H1 (cell line): ENCODE results near the gene TMEM269. TPM values are rescaled to one million over a fixed set of nuclear protein-coding genes. Genes with fewer than 3 reads are reported as not detected.

Experiments
- CTCF ChIP-seq, 3 experiments: IDR thresholded peaks; 1 replicate in 2 of 3; 2 replicates in 1 of 3; pipeline versions ENCODE4 v1.5.1 to v1.6.1; 2011; ENCODE audit warnings: low read length in 3 of 3, mild to moderate bottlenecking in 3 of 3, inconsistent platforms in 2 of 3, low read depth in 1 of 3, moderate library complexity in 1 of 3; ENCODE audit not compliant: insufficient read depth in 1 of 3; ENCODE audit errors: control extremely low read depth in 1 of 3
- FOSL1 ChIP-seq: IDR thresholded peaks from 2 replicates; pipeline ENCODE4 v1.6.1; 2011; ENCODE audit warnings: mild to moderate bottlenecking, low read depth, low read length, moderate library complexity; ENCODE audit not compliant: insufficient read depth
- HDAC2 ChIP-seq, 2 experiments: fragments of 300-600 bp in 1 of 2; sonication (generic) in 1 of 2; IDR thresholded peaks; 2 replicates each; pipeline ENCODE4 v1.6.1; 2011 to 2012; ENCODE audit warnings: low read depth in 2 of 2, low read length in 2 of 2, mild to moderate bottlenecking in 2 of 2, moderate library complexity in 2 of 2, borderline replicate concordance in 1 of 2, inconsistent platforms in 1 of 2
- SUZ12 ChIP-seq: fragments of 200-600 bp; sonication (generic); IDR thresholded peaks from 2 replicates; pipeline ENCODE4 v1.6.1; 2012; ENCODE audit warnings: mild to moderate bottlenecking, inconsistent platforms, low read length, moderate library complexity, mixed read lengths
- polyA plus RNA-seq, 7 experiments: library from polyadenylated mRNA; depleted of rRNA in 3 of 7; stranded (reverse) in 5 of 7; unstranded in 2 of 7; fragments of >200 nt in 5 of 7; fragments of 200-250 nt in 2 of 7; gene quantifications; 1 replicate in 5 of 7; 2 replicates in 1 of 7; 4 replicates in 1 of 7; pipeline versions ENCODE4 v1.2.1 to v1.2.3, GENCODE V29; 2011 to 2013; ENCODE audit warnings: missing spikeins in 2 of 7, mixed read lengths in 2 of 7
- total RNA-seq: library from RNA; stranded (reverse); fragmentation: NEBNext Ultra II Directional; extraction: Animal tissue kit (Norgen Biotek cat#: 25700); gene quantifications from 2 replicates; pipeline ENCODE4 v1.2.1, GENCODE V29; 2021

The TMEM269 gene
- total and polyA plus RNA-seq, 2 of the 8 experiments (the other 6 are each of a cell fraction or from before 2014, with no cell fraction given): 0.14 to 0.35 TPM

GRCh38 chr1:42736152-42736551 is 48.6 kb upstream of the TMEM269 start (continued):
- TF ChIP-seq CTCF (IDR thresholded peaks at IDR 0.05; ENCODE audit: control extremely low read depth in 1 of 3, insufficient read depth in 1 of 3, low read depth in 1 of 3, low read length in 3 of 3): peak in 2 of 3 experiments; percentile 50 to 57; a peak in 3 of 4 replicates
- no peak for TF ChIP-seq SUZ12
- TF ChIP-seq FOSL1: no peak
- no peak for TF ChIP-seq HDAC2 (IDR thresholded peaks at IDR 0.05; ENCODE audit: borderline replicate concordance in 1 of 2, low read depth in 2 of 2, low read length in 2 of 2)
